IPS-18a (cell line): ENCODE results near the gene SRP14.
"Not testable (repeated sequence)": the region's sequence is repeated elsewhere in the genome, so short reads cannot be mapped to it uniquely, and the experiment has no call there.

Experiments used
- H3K27ac ChIP-seq: one replicate; pipeline ENCODE4 v1.5.1; 2013; ENCODE audit warnings: low read length
- H3K27me3 ChIP-seq: one replicate; pipeline ENCODE4 v1.6.1; 2013; ENCODE audit warnings: mild to moderate bottlenecking, low read length; ENCODE audit not compliant: control insufficient read depth, insufficient read depth
- H3K36me3 ChIP-seq: one replicate; pipeline ENCODE4 v1.6.1; 2013; ENCODE audit warnings: low read depth, low read length; ENCODE audit not compliant: control insufficient read depth
- H3K4me1 ChIP-seq: one replicate; pipeline ENCODE4 v1.6.1; 2013; ENCODE audit warnings: low read depth, low read length; ENCODE audit not compliant: control insufficient read depth
- H3K4me3 ChIP-seq: one replicate; pipeline ENCODE4 v1.5.1; 2013; ENCODE audit warnings: low read length
- H3K9ac ChIP-seq: one replicate; pipeline ENCODE4 v1.6.1; 2013; ENCODE audit warnings: mild to moderate bottlenecking, low read length, moderate library complexity
- H3K9me3 ChIP-seq: one replicate; pipeline ENCODE4 v1.6.1; 2013; ENCODE audit warnings: low read depth, low read length; ENCODE audit not compliant: control insufficient read depth

The SRP14 gene

DNA sequence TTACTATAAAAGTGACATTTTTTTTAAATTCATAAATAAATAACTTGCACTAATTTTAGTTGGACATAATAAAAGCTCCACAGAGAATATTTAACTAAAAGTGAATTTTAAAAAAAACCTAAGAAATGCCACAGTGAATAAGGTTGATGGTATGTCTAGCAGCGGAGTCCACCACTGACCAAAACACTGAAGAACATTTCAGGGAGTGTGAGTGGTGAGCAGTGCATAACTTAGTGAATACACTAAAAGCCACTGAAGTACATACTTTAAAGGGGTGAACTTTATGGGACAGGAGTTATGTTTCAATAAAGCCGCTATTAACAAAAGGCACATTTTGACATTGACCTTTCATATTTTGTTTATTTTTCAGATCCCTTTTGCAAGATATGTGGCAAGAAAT lies 32.3 kb downstream of the SRP14 start:
- H3K9ac ChIP-seq = no peak overlapping the region
- H3K36me3 ChIP-seq = peaks cover 87% of the 10 kb centered on the region
- no peak overlapping the region for H3K4me3 ChIP-seq
- no peaks in the 10 kb centered on the region for H3K27me3 ChIP-seq
- peaks cover 4% of the 10 kb centered on the region for H3K4me1 ChIP-seq
- no peaks in the 10 kb centered on the region for H3K9me3 ChIP-seq
- no peak overlapping the region for H3K27ac ChIP-seq

DNA sequence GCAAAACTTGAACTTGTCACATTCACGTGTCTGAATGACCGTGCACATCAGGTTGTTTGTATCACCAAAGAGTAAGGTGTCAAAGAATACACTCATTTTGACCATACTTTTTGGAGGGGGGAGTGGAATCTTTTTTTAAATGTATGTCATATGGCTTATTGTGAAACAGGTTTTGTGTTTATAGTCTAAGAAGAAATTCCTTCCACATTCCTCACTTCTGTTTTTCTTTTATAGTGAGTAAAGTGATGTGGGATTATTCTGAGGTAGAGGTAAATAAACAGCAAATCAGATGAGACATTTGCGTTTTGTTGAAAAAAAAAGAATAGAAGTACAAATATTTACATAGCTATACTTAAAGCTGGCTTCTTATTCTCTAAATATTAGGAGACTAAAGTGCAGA lies 33.0 kb downstream of the SRP14 start:
- H3K9ac ChIP-seq = no peak overlapping the region
- peaks cover 4% of the 10 kb centered on the region for H3K4me1 ChIP-seq
- H3K27ac ChIP-seq = no peak overlapping the region
- no peaks in the 10 kb centered on the region for H3K27me3 ChIP-seq
- peaks cover 87% of the 10 kb centered on the region for H3K36me3 ChIP-seq
- no peak overlapping the region for H3K4me3 ChIP-seq
- no peaks in the 10 kb centered on the region for H3K9me3 ChIP-seq

- Histone ChIP-seq H3K27me3 (no peaks in the 10 kb centered on the region), H3K9me3 (no peaks in the 10 kb centered on the region), H3K27ac (no peak overlapping the region), H3K36me3 (peaks cover 77% of the 10 kb centered on the region), H3K4me3 (no peak overlapping the region), H3K4me1 (peaks cover 4% of the 10 kb centered on the region), H3K9ac (no peak overlapping the region)
These were observed 35.7 kb downstream of the SRP14 start for GRCh38 chr15:40003116-40003916.

- Histone ChIP-seq H3K36me3 (peaks cover 77% of the 10 kb centered on the region), H3K9me3 (no peaks in the 10 kb centered on the region), H3K27me3 (no peaks in the 10 kb centered on the region), H3K9ac (no peak overlapping the region), H3K4me3 (no peak overlapping the region), H3K27ac (no peak overlapping the region), H3K4me1 (peaks cover 4% of the 10 kb centered on the region)
These were observed 36.7 kb downstream of the SRP14 start for GRCh38 chr15:40002295-40002694.

GRCh38 chr15:39999538-40000200 lies 39.3 kb downstream of the SRP14 start:
- peaks cover 4% of the 10 kb centered on the region for H3K4me1 ChIP-seq
- no peaks in the 10 kb centered on the region for H3K9me3 ChIP-seq
- no peaks in the 10 kb centered on the region for H3K27me3 ChIP-seq
- H3K36me3 ChIP-seq = peaks cover 76% of the 10 kb centered on the region
- no peak overlapping the region for H3K9ac ChIP-seq
- no peak overlapping the region for H3K4me3 ChIP-seq
- no peak overlapping the region for H3K27ac ChIP-seq

DNA sequence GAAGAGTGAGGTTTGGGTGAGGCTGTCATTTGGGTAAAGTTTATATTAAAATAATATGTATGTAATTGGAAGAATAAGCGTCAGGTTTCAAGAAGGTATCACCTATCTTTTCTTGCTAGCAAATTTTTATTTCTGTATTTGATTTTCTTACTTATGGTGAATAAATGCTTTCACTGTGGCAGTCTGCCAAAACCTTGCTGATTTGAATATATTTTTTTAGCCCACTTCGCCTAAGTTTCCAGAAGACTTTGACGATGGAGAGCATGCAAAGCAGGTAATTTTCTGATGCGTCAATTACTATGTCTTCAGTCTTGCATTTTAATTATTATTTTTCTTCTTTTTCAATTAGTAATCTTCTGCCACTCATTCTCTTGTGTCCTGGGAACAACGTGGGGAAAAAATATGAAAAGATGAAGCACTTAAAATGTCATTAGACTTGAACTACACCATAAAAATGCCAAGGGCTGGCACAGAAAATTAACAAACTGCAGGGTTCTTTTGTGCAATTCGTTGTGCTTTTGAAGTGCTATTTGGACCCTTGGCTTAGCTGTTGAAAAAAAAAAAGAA lies 40.4 kb downstream of the SRP14 start:
- H3K27me3 ChIP-seq = no peaks in the 10 kb centered on the region
- no peak overlapping the region for H3K27ac ChIP-seq
- H3K4me3 ChIP-seq = no peak overlapping the region
- H3K4me1 ChIP-seq = peaks cover 4% of the 10 kb centered on the region
- H3K9me3 ChIP-seq = no peaks in the 10 kb centered on the region
- no peak overlapping the region for H3K9ac ChIP-seq
- H3K36me3 ChIP-seq = peaks cover 76% of the 10 kb centered on the region

DNA sequence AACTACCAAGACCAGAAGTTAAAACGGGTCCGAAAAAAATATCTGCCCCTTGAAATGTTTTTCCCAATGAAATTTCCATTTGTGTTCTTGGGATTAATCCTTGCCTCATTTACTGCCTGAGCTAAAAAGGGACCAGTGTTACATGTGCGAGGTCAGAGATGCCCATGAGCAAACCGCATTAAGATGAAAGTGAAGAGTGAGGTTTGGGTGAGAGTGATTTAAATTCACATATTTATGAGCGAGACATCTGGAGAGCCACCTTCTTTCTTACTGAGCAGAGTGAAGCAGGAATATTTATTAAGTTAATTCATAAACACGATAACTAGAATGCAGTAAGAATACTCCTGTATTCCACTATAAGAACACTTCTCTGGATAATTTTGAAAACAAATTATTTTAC lies 41.3 kb downstream of the SRP14 start:
- Histone ChIP-seq H3K4me3 (no peak overlapping the region), H3K27me3 (no peaks in the 10 kb centered on the region), H3K9me3 (no peaks in the 10 kb centered on the region), H3K36me3 (peaks cover 76% of the 10 kb centered on the region), H3K9ac (no peak overlapping the region), H3K27ac (no peak overlapping the region), H3K4me1 (peaks cover 4% of the 10 kb centered on the region)

- no peak overlapping the region for H3K27ac ChIP-seq
- H3K4me3 ChIP-seq = no peak overlapping the region
- H3K36me3 ChIP-seq = peaks cover 76% of the 10 kb centered on the region
- H3K27me3 ChIP-seq = no peaks in the 10 kb centered on the region
- H3K4me1 ChIP-seq = no peaks in the 10 kb centered on the region
- H3K9me3 ChIP-seq = no peaks in the 10 kb centered on the region
- no peak overlapping the region for H3K9ac ChIP-seq
These were observed 42.0 kb downstream of the SRP14 start for GRCh38 chr15:39997031-39997430.

GRCh38 chr15:39996228-39996627 lies 42.8 kb downstream of the SRP14 start:
- H3K9ac ChIP-seq, H3K9me3 ChIP-seq, H3K27me3 ChIP-seq, H3K27ac ChIP-seq, H3K4me3 ChIP-seq, H3K4me1 ChIP-seq: not testable (repeated sequence)
- H3K36me3 ChIP-seq = peaks cover 77% of the 10 kb centered on the region

GRCh38 chr15:39992953-39993352 lies 46.0 kb downstream of the SRP14 start:
- not testable (repeated sequence) for H3K4me1 ChIP-seq, H3K9me3 ChIP-seq, H3K4me3 ChIP-seq, H3K27me3 ChIP-seq, H3K9ac ChIP-seq, H3K27ac ChIP-seq
- peaks cover 88% of the 10 kb centered on the region for H3K36me3 ChIP-seq

GRCh38 chr15:39990706-39991105 lies 48.3 kb downstream of the SRP14 start:
- Histone ChIP-seq H3K36me3 (peaks cover 81% of the 10 kb centered on the region), H3K27me3 (no peaks in the 10 kb centered on the region), H3K27ac (no peak overlapping the region), H3K9me3 (no peaks in the 10 kb centered on the region), H3K9ac (no peak overlapping the region), H3K4me3 (no peak overlapping the region), H3K4me1 (no peaks in the 10 kb centered on the region)
